Nephron progenitor cell (in vitro differentiated cells): Measurements from ENCODE around the gene MYLK4.

Experiments used
- DNase-seq: peaks from one replicate; pipeline ENCODE4 v3.0.0; 2021
- H3K27ac Mint-ChIP-seq: 2 replicates; pipeline ENCODE4 v1.8.0; 2021; ENCODE audit warnings: mild to moderate bottlenecking, moderate library complexity, mixed read lengths
- H3K27me3 Mint-ChIP-seq: 2 replicates; pipeline ENCODE4 v1.8.0; 2021; ENCODE audit warnings: mild to moderate bottlenecking, low read depth, mixed read lengths; ENCODE audit not compliant: poor library complexity
- H3K36me3 Mint-ChIP-seq: 2 replicates; pipeline ENCODE4 v1.8.0; 2021; ENCODE audit warnings: low read depth, mixed read lengths
- H3K4me1 Mint-ChIP-seq: 2 replicates; pipeline ENCODE4 v1.8.0; 2021; ENCODE audit warnings: mixed read lengths
- H3K4me3 Mint-ChIP-seq: 2 replicates; pipeline ENCODE4 v1.8.0; 2021; ENCODE audit warnings: mild to moderate bottlenecking, moderate library complexity, mixed read lengths
- H3K9me3 Mint-ChIP-seq: 2 replicates; pipeline ENCODE4 v1.8.0; 2021; ENCODE audit warnings: mild to moderate bottlenecking, moderate library complexity, mixed read lengths
- CTCF ChIP-seq: fragments of 200-600 bp; sonication (generic); IDR thresholded peaks from 2 replicates; pipeline ENCODE4 v1.5.0; 2021; ENCODE audit warnings: antibody characterized with exemption

MYLK4 gene

GRCh38 chr6:2695454-2696095, 55.1 kb downstream of the MYLK4 start:
- TF ChIP-seq CTCF, result peak; percentile 24
- Mint-ChIP-seq H3K36me3 (no peaks in the 10 kb centered on the region), H3K4me3 (no peak overlapping the region), H3K9me3 (no peaks in the 10 kb centered on the region), H3K27me3 (peaks cover 3% of the 10 kb centered on the region), H3K27ac (no peak overlapping the region), H3K4me1 (peaks cover 8% of the 10 kb centered on the region)
- no peak for DNase-seq

DNA sequence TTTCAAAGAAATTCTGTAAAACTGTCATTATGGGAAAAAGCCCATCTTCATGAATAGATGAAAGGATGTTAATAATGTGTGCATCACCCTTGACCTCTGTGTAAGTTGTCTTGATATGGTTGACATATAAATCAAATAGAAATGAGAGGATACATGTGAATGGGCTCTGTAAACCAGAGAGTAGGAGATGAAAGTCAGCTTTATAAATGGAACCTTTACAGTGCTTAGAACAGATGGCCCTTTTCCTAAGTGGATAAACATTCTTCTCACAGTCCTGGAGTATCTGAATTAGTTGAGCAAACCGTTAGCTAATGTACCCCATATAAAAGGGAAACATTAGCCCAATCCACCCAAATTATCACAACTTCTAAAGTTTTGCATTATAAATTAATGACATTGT, 57.5 kb downstream of the MYLK4 start:
- Mint-ChIP-seq H3K4me1 (peaks cover 16% of the 10 kb centered on the region), H3K27ac (no peak overlapping the region), H3K9me3 (no peaks in the 10 kb centered on the region), H3K36me3 (no peaks in the 10 kb centered on the region), H3K27me3 (peaks cover 3% of the 10 kb centered on the region), H3K4me3 (no peak overlapping the region)
- TF ChIP-seq CTCF, result no peak
- DNase-seq, result no peak

- Mint-ChIP-seq H3K27ac (peak overlapping the region; percentile 59), H3K4me3 (no peak overlapping the region), H3K36me3 (peaks cover 11% of the 10 kb centered on the region), H3K4me1 (peaks cover 36% of the 10 kb centered on the region), H3K27me3 (peaks cover 4% of the 10 kb centered on the region), H3K9me3 (peaks cover 11% of the 10 kb centered on the region)
- TF ChIP-seq CTCF, result no peak
- no peak for DNase-seq
Measured at GRCh38 chr6:2688401-2689064, 62.2 kb downstream of the MYLK4 start.

DNA sequence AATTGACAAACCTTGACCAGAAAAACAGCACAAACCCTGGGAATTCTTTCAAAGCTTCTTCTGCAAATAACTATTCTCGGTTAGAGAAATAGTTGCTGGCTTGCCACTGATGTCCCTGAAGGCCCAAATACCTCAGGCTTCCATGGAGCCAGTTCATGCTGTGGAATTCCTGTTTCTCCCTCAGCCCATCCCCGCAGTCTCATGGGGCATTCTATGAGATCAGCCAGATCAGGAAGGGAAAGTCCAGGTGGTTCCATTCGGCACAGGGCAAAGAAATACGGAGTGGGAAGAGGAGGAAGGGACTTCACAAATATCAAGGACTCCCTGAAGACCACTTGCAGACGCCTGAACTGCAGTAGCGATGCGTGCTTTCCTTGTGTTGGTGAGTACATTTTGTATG, 63.3 kb downstream of the MYLK4 start:
- Mint-ChIP-seq H3K9me3 (peaks cover 11% of the 10 kb centered on the region), H3K27me3 (peaks cover 4% of the 10 kb centered on the region), H3K36me3 (peaks cover 11% of the 10 kb centered on the region), H3K4me1 (peaks cover 36% of the 10 kb centered on the region), H3K27ac (peak overlapping the region; percentile 33), H3K4me3 (no peak overlapping the region)
- TF ChIP-seq CTCF, result no peak
- DNase-seq, result no peak

DNA sequence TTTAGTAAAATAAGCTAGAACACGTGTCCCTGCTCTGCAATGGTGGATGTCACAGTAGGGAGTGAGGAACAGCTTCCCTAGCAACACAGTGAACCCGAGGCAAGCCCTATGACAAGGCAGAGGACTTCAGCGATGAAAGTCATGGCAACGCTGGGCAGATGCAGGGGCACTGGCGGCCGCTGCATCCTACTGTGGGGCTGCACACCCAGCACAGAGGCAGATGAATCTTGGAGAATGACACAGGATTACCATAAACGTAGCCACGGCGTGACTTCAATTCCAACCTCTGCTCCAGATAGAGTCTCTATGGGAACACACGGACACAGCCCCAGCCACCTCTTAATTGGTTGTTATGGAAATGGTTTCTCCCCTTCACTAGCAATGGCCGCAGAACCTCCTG, 64.2 kb downstream of the MYLK4 start:
- no peak for DNase-seq
- Mint-ChIP-seq H3K36me3 (peaks cover 11% of the 10 kb centered on the region), H3K27ac (peak overlapping the region; percentile 47), H3K4me1 (peaks cover 36% of the 10 kb centered on the region), H3K9me3 (peaks cover 11% of the 10 kb centered on the region), H3K27me3 (peaks cover 4% of the 10 kb centered on the region), H3K4me3 (no peak overlapping the region)
- TF ChIP-seq CTCF, result no peak
